ENCODE results near the gene KCNJ6.
"Not testable (repeated sequence)": the region's sequence is repeated elsewhere in the genome, so short reads cannot be mapped to it uniquely, and the experiment has no call there.

The KCNJ6 gene

DNA sequence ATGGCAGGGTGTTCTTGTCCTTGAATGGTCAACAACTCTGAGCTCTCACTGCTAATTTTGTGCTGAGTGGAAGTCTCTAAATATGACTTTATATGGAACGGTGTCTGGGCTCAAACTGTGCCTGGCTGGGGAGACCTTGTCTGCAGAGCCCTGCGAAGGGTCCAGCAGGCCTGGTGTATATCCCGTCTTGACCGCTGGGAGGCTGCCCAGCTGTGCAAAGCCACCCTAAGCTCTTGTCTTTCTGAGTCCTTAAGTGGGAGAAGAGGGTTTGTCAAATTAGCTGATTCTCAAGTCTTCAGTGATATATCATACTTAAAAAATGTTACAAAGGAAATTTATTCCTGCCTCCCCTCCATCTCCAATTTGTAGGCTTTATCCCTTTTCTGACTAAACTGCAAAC lies 198.7 kb downstream of the KCNJ6 start:
- no peak overlapping the region for H3K9ac ChIP-seq (ENCODE audit: low read depth, low read length)
- WGBS = 93% methylated on average over 4 of the region's 4 CpGs

DNA sequence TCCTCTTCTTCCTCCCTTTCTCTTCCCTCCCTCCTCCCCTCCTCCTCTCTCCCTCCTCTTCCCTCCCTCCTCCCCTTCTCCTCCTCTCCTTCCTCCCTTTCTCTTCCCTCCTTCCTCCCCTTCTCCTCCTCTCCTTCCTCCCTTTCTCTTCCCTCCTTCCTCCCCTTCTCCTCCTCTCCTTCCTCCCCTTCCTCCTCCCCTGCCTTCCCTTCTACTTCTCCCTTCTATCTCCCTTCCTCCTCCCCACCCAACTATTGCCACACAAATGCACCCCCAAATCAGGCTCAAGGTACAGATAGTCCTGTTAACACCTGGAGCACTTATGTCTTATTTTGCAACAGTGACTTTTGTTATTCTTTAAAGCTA lies 203.7 kb downstream of the KCNJ6 start:
- H3K27ac ChIP-seq (ENCODE audit: low read depth, low read length); H3K4me3 ChIP-seq (ENCODE audit: low read length); H3K4me1 ChIP-seq (ENCODE audit: insufficient read depth, low read length); H3K9me3 ChIP-seq (ENCODE audit: insufficient read depth, low read depth, low read length); H3K36me3 ChIP-seq (ENCODE audit: insufficient read depth, low read length); H3K27me3 ChIP-seq (ENCODE audit: insufficient read depth, low read length); H3K9ac ChIP-seq (ENCODE audit: low read depth, low read length): not testable (repeated sequence)

More for the DNA sequence above, 198.7 kb downstream of the KCNJ6 start:
- no peak overlapping the region for H3K27ac ChIP-seq (ENCODE audit: low read depth, low read length)
- no peaks in the 10 kb centered on the region for H3K36me3 ChIP-seq (ENCODE audit: insufficient read depth, low read length)
- H3K4me1 ChIP-seq (ENCODE audit: insufficient read depth, low read length) = no peaks in the 10 kb centered on the region
- no peak overlapping the region for H3K4me3 ChIP-seq (ENCODE audit: low read length)
- H3K27me3 ChIP-seq (ENCODE audit: insufficient read depth, low read length) = no peaks in the 10 kb centered on the region
- H3K9me3 ChIP-seq (ENCODE audit: insufficient read depth, low read depth, low read length) = no peaks in the 10 kb centered on the region

DNA sequence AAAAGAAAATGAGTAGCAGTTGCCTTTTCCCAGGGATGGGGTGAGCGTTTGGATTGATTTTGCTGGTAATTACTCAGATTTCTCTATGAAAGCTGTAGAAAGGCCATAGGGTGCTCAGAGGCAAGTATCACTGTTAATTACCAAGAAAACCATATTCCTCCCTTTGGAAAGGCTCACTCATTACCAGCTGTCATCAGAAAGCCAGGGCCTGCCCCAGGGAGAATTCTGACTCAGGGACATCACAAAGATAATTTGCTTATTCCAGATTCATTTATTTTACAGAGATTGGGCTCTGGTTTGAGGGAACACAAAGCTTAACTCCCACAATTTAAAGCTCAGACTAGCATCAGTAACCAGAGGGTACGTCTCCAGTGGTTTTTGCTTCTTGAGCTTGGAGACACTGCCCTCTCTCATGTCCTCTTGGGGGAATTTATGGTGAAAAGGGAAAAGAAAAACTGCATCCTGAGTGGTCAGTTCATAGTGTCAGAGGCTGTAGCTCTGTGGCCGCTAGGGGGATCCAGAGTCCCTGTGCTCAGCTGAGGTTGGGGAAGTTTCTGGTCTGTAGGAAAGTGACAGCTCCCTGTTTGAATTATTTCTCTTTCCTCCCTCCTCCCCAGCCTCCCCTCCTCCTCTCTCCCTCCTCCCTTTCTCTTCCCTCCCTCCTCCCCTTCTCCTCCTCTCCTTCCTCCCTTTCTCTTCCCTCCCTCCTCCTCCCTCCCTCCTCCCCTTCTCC lies 204.3 kb downstream of the KCNJ6 start:
- H3K27ac ChIP-seq (ENCODE audit: low read depth, low read length) = no peak overlapping the region
- no peaks in the 10 kb centered on the region for H3K27me3 ChIP-seq (ENCODE audit: insufficient read depth, low read length)
- WGBS = 45% methylated on average over 3 of the region's 3 CpGs
- no peak overlapping the region for H3K4me3 ChIP-seq (ENCODE audit: low read length)
- H3K4me1 ChIP-seq (ENCODE audit: insufficient read depth, low read length) = no peaks in the 10 kb centered on the region
- no peak overlapping the region for H3K9ac ChIP-seq (ENCODE audit: low read depth, low read length)
- H3K36me3 ChIP-seq (ENCODE audit: insufficient read depth, low read length) = no peaks in the 10 kb centered on the region
- no peaks in the 10 kb centered on the region for H3K9me3 ChIP-seq (ENCODE audit: insufficient read depth, low read depth, low read length)

- Histone ChIP-seq H3K27me3 (ENCODE audit: insufficient read depth, low read length) (no peaks in the 10 kb centered on the region), H3K4me1 (ENCODE audit: insufficient read depth, low read length) (no peaks in the 10 kb centered on the region), H3K9me3 (ENCODE audit: insufficient read depth, low read depth, low read length) (no peaks in the 10 kb centered on the region), H3K4me3 (ENCODE audit: low read length) (no peak overlapping the region), H3K36me3 (ENCODE audit: insufficient read depth, low read length) (no peaks in the 10 kb centered on the region), H3K9ac (ENCODE audit: low read depth, low read length) (no peak overlapping the region), H3K27ac (ENCODE audit: low read depth, low read length) (no peak overlapping the region)
- WGBS = 91% methylated on average over 9 of the region's 9 CpGs
Measured at GRCh38 chr21:37711286-37711829, 204.9 kb downstream of the KCNJ6 start.

DNA sequence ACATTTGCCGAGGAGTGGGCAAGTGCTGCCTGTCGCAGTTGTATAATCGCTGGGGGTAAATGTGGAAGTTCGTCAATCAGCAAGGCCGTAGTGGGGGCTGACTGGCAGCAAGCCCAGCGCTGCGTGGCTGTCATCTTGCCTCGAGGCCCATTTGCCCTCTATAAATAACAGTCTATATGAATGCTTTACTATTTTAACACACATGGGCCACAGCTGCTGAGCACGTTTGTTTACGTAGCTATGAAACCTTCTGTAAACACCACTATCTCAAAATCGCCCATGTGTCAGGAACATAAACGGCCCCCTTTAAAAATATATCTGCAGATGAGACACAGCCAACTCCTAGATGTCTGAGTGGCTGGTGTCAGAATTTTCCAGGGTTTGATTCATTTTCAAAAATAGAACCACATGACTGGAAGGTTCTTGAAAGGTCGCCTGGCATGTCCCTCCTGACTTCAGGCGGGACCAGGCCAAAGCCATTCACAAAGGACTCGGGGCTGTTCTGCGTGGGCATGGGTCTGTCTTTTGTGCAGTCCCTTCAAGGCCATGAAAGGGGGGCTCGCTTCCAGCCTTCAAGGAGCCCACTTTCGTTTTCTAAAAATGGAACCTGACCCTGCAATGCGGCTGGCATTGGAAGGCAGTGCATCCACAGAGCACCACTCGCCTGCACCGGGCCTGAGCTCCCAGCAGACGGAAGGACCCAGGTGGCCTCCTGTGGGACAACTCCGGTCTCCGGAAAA lies 205.5 kb downstream of the KCNJ6 start:
- Histone ChIP-seq H3K4me1 (ENCODE audit: insufficient read depth, low read length) (no peaks in the 10 kb centered on the region), H3K9ac (ENCODE audit: low read depth, low read length) (no peak overlapping the region), H3K4me3 (ENCODE audit: low read length) (no peak overlapping the region), H3K9me3 (ENCODE audit: insufficient read depth, low read depth, low read length) (no peaks in the 10 kb centered on the region), H3K27me3 (ENCODE audit: insufficient read depth, low read length) (no peaks in the 10 kb centered on the region), H3K36me3 (ENCODE audit: insufficient read depth, low read length) (no peaks in the 10 kb centered on the region), H3K27ac (ENCODE audit: low read depth, low read length) (no peak overlapping the region)
- WGBS = 93% methylated on average over 24 of the region's 24 CpGs

DNA sequence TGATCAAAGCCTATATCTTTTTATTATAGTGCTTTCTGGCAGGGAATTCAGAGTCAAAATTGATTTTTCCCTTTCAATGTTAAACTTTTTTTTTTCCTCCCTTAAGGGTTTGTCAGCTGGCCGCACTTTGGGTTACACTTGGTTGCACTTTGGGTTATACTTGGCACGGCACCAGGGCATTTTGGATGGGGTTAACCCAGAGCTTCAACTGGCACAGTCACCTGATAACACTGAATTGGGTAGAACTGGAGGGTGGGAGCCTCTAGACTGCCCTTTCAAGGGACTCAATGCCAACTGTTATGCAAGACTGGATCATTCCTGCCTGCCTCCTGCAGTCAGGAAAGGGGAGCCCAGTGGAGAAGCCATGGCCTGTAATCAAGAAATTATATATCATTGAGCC lies 211.5 kb downstream of the KCNJ6 start:
- no peaks in the 10 kb centered on the region for H3K36me3 ChIP-seq (ENCODE audit: insufficient read depth, low read length)
- no peak overlapping the region for H3K9ac ChIP-seq (ENCODE audit: low read depth, low read length)
- H3K4me1 ChIP-seq (ENCODE audit: insufficient read depth, low read length) = no peaks in the 10 kb centered on the region
- H3K27ac ChIP-seq (ENCODE audit: low read depth, low read length) = no peak overlapping the region
- WGBS = 96% methylated on average over 2 of the region's 2 CpGs
- H3K4me3 ChIP-seq (ENCODE audit: low read length) = no peak overlapping the region
- H3K27me3 ChIP-seq (ENCODE audit: insufficient read depth, low read length) = peaks cover 4% of the 10 kb centered on the region; the same call in 1 of the 2 replicates
- H3K9me3 ChIP-seq (ENCODE audit: insufficient read depth, low read depth, low read length) = no peaks in the 10 kb centered on the region

DNA sequence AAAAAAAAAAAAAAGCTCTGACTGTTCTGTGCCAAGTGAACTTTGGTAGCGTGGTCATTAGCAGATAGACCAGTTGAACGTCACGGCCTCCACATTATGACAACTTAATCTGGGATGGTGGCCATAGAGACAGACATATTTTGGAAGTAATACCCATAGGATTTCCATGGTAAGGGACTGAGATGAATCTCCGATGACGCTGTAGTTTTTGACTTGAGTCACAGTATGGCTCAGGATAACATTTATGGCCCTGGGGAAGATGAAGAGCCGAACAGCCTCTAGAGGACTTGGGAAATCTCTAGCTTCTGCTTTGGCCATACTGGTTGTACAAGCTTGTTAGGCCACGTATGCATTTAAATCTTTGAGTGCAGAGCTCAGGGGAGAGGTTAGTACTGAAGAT lies 214.0 kb downstream of the KCNJ6 start:
- H3K27me3 ChIP-seq (ENCODE audit: insufficient read depth, low read length) = peaks cover 4% of the 10 kb centered on the region; the same call in 1 of the 2 replicates
- H3K9ac ChIP-seq (ENCODE audit: low read depth, low read length) = no peak overlapping the region
- no peak overlapping the region for H3K4me3 ChIP-seq (ENCODE audit: low read length)
- H3K27ac ChIP-seq (ENCODE audit: low read depth, low read length) = no peak overlapping the region
- H3K4me1 ChIP-seq (ENCODE audit: insufficient read depth, low read length) = no peaks in the 10 kb centered on the region
- no peaks in the 10 kb centered on the region for H3K9me3 ChIP-seq (ENCODE audit: insufficient read depth, low read depth, low read length)
- WGBS = 94% methylated on average over 7 of the region's 7 CpGs
- H3K36me3 ChIP-seq (ENCODE audit: insufficient read depth, low read length) = no peaks in the 10 kb centered on the region

DNA sequence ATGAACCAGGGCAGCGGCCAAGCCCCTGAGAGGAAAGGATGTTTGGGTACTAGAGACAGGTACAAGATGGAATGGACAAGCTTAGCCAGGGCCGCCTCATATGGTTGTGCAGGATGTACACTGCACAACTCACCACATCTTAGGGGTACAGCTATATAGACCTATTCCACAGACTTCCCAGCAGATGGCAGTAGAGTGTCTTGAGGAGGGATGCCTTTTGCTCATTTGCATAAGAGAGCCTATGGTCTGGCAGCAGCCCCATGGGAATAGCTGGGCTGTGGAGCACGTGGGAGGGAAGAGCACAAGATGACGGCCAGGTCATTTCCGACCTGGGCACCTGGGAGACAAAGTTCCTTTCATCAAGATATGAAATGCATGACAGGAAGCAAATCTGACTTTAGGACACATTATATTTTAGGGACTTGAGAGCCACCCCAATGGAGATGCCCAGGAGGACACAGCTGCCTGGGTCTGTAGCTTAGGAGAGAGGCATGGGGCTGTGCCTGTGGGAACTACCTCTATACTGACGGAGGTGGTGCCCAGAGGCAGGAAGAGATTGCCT lies 215.5 kb downstream of the KCNJ6 start:
- H3K9ac ChIP-seq (ENCODE audit: low read depth, low read length) = no peak overlapping the region
- no peak overlapping the region for H3K4me3 ChIP-seq (ENCODE audit: low read length)
- H3K27ac ChIP-seq (ENCODE audit: low read depth, low read length) = no peak overlapping the region
- peaks cover 4% of the 10 kb centered on the region; the same call in 1 of the 2 replicates for H3K27me3 ChIP-seq (ENCODE audit: insufficient read depth, low read length)
- peaks cover 2% of the 10 kb centered on the region; the same call in 1 of the 2 replicates for H3K9me3 ChIP-seq (ENCODE audit: insufficient read depth, low read depth, low read length)
- H3K36me3 ChIP-seq (ENCODE audit: insufficient read depth, low read length) = no peaks in the 10 kb centered on the region
- WGBS = 62% methylated on average over 6 of the region's 6 CpGs
- H3K4me1 ChIP-seq (ENCODE audit: insufficient read depth, low read length) = no peaks in the 10 kb centered on the region

GRCh38 chr21:37699024-37699775 lies 217.1 kb downstream of the KCNJ6 start:
- 90% methylated on average over 5 of the region's 5 CpGs for WGBS
- H3K27ac ChIP-seq (ENCODE audit: low read depth, low read length) = no peak overlapping the region
- H3K27me3 ChIP-seq (ENCODE audit: insufficient read depth, low read length) = peaks cover 4% of the 10 kb centered on the region; the same call in 1 of the 2 replicates
- no peak overlapping the region for H3K9ac ChIP-seq (ENCODE audit: low read depth, low read length)
- peaks cover 8% of the 10 kb centered on the region; the same call in 1 of the 2 replicates for H3K9me3 ChIP-seq (ENCODE audit: insufficient read depth, low read depth, low read length)
- H3K4me3 ChIP-seq (ENCODE audit: low read length) = no peak overlapping the region
- no peaks in the 10 kb centered on the region for H3K36me3 ChIP-seq (ENCODE audit: insufficient read depth, low read length)
- no peaks in the 10 kb centered on the region for H3K4me1 ChIP-seq (ENCODE audit: insufficient read depth, low read length)

GRCh38 chr21:37696936-37697335 lies 219.3 kb downstream of the KCNJ6 start:
- 88% methylated on average over 3 of the region's 3 CpGs for WGBS
- Histone ChIP-seq H3K9me3 (ENCODE audit: insufficient read depth, low read depth, low read length) (peaks cover 8% of the 10 kb centered on the region; the same call in 1 of the 2 replicates), H3K27me3 (ENCODE audit: insufficient read depth, low read length) (peaks cover 4% of the 10 kb centered on the region; the same call in 1 of the 2 replicates), H3K27ac (ENCODE audit: low read depth, low read length) (no peak overlapping the region), H3K36me3 (ENCODE audit: insufficient read depth, low read length) (no peaks in the 10 kb centered on the region), H3K9ac (ENCODE audit: low read depth, low read length) (no peak overlapping the region), H3K4me3 (ENCODE audit: low read length) (no peak overlapping the region), H3K4me1 (ENCODE audit: insufficient read depth, low read length) (no peaks in the 10 kb centered on the region)
